ENCODE measurements around the gene LRP6.

DNA sequence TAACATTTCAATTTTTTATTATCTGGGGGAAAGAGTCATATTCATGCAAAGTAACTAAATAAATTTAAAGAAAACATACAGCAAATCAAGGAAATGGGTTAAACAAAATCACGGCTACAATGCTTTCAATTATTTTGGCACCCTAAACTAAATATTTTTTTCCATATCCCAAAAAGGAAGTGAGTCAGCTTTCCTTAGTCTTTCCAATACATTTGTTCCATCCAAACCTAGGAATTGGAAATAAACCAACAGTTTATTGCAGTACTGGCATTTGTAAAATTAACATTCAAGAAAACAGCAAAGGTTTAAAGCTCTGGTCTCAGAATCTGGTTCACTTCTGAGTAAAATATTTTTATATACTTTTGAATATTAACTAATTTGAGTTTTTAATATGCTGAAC, 106.9 kb downstream of the LRP6 start:
- TF ChIP-seq, protein P1, sequence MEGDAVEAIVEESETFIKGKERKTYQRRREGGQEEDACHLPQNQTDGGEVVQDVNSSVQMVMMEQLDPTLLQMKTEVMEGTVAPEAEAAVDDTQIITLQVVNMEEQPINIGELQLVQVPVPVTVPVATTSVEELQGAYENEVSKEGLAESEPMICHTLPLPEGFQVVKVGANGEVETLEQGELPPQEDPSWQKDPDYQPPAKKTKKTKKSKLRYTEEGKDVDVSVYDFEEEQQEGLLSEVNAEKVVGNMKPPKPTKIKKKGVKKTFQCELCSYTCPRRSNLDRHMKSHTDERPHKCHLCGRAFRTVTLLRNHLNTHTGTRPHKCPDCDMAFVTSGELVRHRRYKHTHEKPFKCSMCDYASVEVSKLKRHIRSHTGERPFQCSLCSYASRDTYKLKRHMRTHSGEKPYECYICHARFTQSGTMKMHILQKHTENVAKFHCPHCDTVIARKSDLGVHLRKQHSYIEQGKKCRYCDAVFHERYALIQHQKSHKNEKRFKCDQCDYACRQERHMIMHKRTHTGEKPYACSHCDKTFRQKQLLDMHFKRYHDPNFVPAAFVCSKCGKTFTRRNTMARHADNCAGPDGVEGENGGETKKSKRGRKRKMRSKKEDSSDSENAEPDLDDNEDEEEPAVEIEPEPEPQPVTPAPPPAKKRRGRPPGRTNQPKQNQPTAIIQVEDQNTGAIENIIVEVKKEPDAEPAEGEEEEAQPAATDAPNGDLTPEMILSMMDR (conservative IDR thresholded peaks at IDR 0.05 in 1 of 2, IDR thresholded peaks at IDR 0.05 in 1 of 2; ENCODE audit: low read depth in 1 of 2, low read length in 2 of 2) = no peak
- no peak for TF ChIP-seq EZH2 (IDR thresholded peaks at IDR 0.05; ENCODE audit: low read length, missing control alignments)
